GM12892 (cell line): ENCODE results near the gene RPL10A.

Experiments used
- POLR2A ChIP-seq: IDR thresholded peaks from 2 replicates; pipeline ENCODE4 v1.6.1; 2011; ENCODE audit warnings: low read depth, low read length, control low read depth
- POLR2AphosphoS5 ChIP-seq: IDR thresholded peaks from 2 replicates; pipeline ENCODE4 v1.6.1; 2011; ENCODE audit warnings: low read depth, low read length, control low read depth
- TAF1 ChIP-seq: IDR thresholded peaks from 2 replicates; pipeline ENCODE4 v1.6.1; 2011; ENCODE audit warnings: low read depth, mild to moderate bottlenecking, control low read depth, low read length, borderline replicate concordance

DNA sequence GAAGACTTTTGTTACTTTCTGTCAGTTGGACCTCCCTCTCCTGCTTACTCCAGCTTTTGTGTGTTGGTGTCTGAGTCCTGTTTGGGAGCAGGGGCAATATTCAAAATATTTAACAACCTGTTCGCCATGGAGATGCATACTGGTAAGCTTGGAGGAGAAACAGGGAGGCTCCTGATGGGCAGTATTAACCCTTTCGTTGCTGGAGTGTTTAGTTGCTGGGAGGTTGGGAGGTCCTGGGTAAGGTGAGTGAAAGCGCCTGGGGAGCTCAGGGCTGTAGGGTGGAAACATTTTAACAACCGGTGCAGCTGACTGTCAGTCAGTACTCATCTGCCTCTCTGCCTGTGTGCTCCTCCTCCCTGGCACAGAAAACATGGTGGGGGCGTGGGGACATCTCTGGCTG is 40.3 kb downstream of the RPL10A start:
- no peak for TF ChIP-seq POLR2A
- TF ChIP-seq TAF1 = no peak
- no peak for TF ChIP-seq POLR2AphosphoS5
